HG03039 (cell line): ENCODE results near the gene ABCC11.
A peak's percentile ranks its signal among the peaks of the same experiment; 100 is the strongest.

ENCODE experiments used
- ATAC-seq: cut with Tn5 transposase; IDR thresholded peaks from one replicate; pipeline ENCODE4 v1.9.1; 2021; ENCODE audit warnings: mild to moderate bottlenecking, moderate library complexity; ENCODE audit not compliant: unreplicated experiment

ABCC11 gene

DNA sequence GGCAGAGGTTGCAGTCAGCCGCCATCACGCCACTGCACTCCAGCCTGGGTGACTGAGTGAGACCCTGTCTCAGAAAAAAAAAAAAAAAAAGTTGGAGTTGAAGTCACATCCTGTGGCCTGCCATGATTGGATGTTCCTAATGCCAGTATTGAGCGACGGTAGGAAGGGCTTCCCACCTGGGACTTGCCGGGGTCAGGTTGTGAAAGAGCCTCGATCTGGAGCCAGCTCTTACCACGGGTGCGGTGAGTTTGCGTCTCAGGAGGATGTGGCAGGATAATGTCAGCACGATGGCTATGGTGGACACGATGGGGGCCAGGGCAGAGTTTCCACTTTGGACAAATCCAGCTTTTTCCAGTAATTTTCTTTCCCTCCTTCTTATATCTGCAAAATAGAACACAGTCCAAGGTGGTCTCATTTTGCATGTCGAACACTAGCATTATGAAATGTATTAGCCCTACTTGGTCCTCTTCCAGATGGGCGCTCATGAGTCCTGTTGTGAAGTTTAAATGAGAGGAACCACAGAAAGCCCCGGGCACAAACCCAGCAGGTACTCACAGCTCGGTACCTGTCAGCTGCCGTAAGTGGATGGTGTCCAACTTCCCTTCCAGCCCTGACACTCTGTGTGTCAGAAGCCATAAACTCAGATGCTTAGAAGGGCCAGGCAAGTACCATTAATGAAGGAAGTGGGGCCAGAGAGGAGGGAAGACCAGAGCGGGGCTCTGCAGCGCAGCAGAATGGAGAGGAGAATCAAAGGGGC is 113.7 kb downstream of the ABCC11 start:
- ATAC-seq: no peak

DNA sequence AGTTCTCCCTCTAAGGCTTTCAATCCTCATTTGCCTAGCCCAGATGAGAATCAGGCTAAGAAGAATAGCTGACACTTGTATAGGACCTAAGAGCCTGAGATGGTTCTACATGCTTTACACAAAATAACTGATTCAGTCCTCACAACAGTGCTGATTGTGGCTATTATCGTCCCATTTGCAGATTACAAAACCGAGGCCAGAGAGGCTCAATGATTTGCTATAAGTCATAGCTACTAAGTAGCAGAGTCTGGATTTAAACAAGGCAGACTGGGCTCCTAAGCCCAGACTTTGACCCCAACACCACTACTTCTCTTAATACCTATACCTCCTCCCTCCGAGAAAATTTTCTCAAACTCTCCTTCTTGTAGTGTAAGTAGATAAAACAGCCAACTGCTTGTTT is 114.6 kb downstream of the ABCC11 start:
- no peak for ATAC-seq

DNA sequence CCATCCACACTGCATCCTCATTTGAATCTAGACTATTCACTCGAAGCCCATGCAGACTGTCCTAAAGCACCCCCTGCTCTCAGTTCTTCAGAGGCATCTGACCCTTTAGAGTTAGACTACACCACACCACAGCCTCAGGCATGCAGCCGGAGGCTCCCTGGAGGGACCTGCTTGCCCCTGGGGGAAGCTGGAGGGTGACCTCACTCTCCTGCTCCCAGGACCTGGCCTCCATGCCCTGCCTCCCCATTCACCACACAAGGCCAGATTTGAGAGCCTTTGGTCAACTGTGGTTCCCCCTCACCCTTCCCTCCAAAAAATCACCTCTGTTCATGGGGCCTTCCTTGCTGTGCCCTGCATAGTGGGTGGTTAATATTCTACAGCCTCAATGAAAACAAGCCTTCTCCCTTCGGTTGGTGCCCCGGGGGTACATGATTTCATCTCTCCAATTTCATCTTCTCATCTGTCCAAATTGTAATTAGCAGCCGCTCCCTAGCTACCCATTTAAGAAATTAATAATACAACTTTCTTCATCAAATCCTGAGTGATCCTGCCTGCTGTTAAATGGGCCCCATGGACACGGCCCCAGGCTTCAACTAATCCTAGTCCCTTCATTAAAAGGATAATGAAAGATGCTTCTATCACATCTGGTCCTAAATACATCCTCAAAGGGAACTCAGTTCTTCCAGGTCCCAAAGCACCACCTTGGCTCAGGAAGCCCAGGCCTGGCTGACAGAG is 116.0 kb downstream of the ABCC11 start:
- no peak for ATAC-seq

DNA sequence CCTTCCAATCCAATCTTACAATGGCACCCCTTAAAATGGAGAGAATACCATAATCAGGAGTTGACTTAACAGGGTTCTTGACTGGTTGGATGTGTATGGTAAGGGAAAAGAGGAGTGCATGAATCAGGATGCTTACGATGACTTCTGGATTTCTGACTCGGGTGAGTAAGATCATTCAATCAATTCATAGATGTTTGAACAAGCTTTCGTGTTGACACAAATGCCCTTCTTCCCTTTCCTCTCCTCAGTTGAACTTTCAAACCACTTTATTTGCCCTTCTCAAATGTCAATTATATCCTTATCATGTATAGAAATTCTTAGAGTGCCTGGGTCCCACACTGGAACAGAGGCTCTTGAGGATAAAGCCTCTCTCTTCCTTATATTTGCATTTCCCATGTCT is 117.4 kb downstream of the ABCC11 start:
- no peak for ATAC-seq

DNA sequence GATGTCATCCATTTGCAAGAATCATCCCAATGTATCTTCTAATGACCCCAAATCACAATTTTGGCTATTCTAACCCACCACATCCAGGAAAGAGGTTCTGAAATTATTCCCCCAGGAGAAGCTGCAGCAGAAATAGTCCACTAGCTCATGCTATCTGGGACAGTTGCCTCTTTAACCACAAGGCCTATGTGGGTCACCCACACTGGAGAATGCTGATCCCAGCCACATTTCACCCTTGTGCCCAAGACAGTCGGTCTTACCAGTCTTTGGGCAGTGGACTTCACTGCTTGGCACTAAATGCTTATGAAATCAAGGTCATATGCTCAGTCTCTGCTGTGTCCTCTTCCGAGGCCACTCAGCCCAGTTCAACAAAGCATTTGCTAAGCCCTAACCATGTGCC is 118.6 kb downstream of the ABCC11 start:
- ATAC-seq: no peak

DNA sequence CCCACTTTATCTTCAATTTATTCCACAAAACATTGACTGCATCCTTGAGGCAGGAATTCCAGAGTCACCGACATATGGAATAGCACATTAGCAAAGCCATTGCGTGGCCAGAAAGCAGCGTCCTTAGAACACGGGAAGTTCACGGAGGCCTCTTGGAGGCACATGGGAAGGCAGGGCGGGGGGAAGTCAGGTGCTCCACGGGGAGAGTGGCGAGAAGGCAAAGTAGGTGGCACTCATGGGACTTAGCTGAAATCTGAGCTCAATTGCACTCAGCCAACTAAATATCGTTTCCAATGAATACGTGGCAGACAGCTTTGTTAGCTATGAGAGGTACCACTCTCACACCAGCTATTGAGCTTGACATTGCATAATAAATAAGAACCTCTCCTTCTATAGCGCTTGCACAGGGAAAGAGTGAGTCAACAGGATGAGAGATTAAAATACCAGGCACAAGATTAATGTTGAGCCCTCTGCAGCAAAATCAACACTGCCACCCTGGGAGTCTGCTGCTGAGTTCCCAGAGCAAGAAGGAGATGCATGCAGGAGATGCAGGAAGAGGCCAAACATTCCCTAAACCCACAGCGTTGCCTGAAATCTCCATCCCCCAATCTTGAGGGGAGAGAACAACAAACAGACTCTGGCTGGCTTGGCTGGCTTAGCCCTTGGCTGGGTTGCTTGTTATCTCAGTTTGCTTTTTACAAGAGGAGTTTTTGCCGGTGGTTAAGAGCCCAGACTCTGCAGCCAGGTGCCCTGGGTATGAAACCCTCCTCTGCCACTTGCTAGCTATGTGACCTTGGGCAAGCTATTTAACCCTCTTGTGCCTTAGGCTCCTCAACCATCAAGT is 120.3 kb downstream of the ABCC11 start:
- ATAC-seq: no peak

DNA sequence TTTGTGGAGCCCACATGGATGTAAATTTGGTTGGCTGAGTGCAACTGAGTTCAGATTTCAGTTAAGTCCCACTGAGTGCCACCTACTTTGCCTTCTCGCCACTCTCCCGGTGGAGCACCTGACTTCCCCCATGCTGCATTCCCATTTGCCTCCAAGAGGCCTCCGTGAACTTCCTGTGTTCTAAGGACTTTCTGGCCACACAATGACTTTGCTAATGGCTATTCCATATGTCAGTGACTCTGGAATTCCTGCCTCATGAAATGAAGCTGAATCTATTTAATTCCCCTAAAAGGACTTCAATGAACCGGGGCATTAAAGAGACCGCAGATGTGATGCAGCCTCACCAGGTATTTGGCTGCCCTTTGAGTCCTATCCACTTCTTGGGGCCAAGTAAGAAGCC is 121.5 kb downstream of the ABCC11 start:
- ATAC-seq: no peak

DNA sequence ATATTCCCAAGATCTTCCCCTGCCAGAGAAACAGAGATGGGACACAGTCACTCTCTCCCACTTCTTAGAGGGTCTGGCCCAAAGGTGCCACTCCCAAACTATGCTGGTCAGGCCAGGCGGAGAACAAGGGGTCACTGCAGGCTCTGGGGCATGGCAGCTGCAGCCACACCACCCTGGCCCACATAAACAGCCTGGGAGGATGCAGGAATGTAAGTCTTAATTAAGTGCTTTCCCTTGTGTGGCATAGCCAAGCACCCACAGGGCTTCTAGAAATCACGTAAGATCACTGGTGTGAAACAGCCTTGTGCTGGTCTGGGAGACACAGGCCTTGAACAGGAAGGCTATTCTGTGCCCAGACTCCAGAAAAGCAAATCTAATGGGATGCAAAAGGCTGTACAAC is 123.1 kb downstream of the ABCC11 start:
- ATAC-seq: no peak

DNA sequence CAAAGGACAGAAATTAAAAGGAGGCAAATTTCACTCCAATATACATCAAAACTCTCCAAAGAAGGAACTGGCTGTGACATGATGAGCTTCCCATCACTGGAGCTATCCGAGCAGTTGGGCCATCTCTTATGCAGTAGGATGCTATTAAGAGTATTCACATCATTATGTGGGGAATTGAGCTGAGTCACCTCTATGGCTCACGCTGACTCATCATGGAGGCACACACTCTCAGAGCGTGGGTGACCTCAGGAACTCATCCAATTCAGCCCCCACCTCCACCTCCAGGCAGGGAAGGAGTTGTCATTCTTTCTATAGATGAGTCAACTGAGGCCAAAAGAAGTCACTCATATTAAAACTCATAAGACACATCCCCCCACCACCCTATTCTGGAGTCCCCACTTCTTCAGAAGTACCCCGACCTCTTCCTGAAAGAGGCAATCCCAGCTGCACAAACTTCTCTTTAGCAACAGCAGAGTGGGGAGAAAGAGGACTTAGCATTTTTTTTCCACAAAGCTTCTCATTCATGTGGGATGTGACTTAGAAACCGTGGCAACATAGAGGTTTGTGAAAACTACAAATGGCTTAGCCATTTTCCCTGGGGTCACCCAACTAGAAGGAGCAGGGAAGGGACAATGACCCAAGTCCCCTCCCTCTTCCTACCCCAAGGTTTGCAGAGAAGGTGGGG is 124.1 kb downstream of the ABCC11 start:
- peak; percentile 79 for ATAC-seq

DNA sequence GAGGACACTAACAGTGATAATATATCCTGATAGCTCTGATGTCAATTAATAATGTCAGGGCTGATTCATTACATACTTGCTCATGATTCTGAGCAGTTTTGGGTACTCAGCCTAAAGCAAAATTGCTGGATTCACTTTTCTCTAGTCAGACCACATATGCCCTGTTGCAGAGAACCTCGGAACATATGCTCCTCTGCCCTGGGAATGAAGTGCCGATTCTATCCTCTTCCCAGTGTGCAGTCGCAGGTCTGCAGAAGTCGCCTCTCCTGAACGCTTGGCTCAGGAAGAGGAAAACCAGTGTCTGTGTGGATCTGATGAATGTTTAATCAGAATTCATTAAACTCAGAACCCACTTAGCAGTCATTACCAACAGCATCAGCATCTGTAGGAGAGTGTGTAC is 126.1 kb downstream of the ABCC11 start:
- no peak for ATAC-seq

DNA sequence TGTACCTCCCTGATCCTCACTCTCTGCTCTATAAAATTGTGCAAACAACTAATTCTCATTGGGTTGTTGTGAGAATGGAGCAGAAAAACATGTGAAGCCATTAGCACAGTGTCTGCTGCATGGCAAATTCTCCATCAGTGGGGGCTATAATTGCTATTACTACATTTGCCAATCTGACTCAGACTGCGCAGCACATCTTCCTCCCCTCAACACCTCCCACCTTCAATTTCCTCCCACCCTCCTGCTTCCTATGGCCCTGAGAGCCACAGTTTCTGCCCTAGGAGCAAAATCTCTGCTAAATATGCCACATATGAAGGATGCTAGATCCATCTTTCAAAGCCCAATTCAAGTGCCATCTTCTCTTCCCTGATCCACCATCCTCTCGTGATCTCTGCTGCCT is 128.5 kb downstream of the ABCC11 start:
- ATAC-seq: no peak

DNA sequence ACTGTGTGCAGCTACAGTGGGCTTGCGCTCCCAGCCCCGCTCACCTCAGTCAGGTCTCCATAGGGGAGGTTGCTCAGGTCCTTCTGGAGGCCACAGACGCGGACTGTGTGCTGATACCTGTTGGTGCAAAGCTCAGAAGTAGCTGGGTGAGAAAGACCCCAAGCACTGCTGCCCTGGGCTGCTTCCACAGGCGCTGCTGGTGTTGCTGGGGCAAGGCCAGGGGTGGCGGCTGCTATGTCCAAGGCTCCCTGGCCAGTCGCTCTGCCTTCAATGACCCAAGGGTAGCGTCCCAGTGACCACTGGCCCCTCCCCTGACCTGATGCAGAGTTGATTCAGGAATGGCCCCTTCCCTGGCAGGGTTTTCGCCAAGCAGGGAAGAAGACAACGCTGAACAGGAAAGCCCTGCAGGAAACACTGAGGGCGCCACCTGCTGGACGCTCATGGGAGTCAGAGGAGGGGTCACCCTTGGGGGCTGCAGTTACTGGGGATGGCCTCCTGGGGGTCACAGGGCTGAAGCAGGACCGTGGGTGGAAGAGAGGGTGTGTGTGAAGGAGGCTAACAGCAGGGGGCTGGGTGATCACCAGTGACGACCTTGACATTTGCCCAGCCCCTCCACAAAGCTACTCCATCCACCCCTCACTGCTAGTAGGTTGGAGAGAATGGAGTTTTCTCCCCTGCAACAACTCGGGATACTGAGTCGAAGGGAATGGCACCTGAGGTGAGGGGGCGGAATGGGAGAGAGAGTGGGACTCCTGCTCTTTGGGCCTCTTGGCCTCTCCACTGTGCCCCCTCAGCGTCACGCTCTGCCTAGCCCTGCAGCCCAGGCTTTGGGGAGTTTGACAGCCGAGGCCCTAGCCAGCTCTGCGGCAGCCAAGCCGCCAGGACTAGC is 129.9 kb downstream of the ABCC11 start:
- no peak for ATAC-seq
